OCI-LY1 (cell line): ENCODE data around the gene UQCR10.

Source experiments
- H2AFZ ChIP-seq: fragments of 200-600 bp; sonication (generic), shearing (Covaris generic); 2 replicates; pipeline ENCODE4 v1.6.0; 2014; ENCODE audit warnings: antibody characterized with exemption, mild to moderate bottlenecking, low read length
- H3F3A ChIP-seq: fragments of 200-600 bp; sonication (generic), shearing (Covaris generic); 2 replicates; pipeline ENCODE4 v1.6.0; 2014; ENCODE audit warnings: mild to moderate bottlenecking, antibody characterized with exemption, low read length, moderate library complexity; ENCODE audit not compliant: insufficient read depth
- H3K27ac ChIP-seq: fragments of 200-600 bp; sonication (generic); 2 replicates; pipeline ENCODE4 v1.5.1; 2014; ENCODE audit warnings: low read length, mixed run types, mild to moderate bottlenecking, low read depth; ENCODE audit not compliant: poor library complexity, severe bottlenecking
- H3K27me3 ChIP-seq: fragments of 200-600 bp; sonication (generic); 2 replicates; pipeline ENCODE4 v1.6.0; 2014; ENCODE audit warnings: antibody characterized with exemption, mild to moderate bottlenecking, low read length, moderate library complexity; ENCODE audit not compliant: insufficient read depth
- H3K36me3 ChIP-seq: fragments of 200-600 bp; sonication (generic); 2 replicates; pipeline ENCODE4 v1.6.1; 2014; ENCODE audit warnings: mild to moderate bottlenecking, antibody characterized with exemption, low read length, moderate library complexity, mixed read lengths; ENCODE audit not compliant: insufficient read depth
- H3K4me1 ChIP-seq: fragments of 200-600 bp; sonication (generic); 2 replicates; pipeline ENCODE4 v1.5.1; 2014; ENCODE audit warnings: mild to moderate bottlenecking, low read length, moderate library complexity; ENCODE audit not compliant: insufficient read depth, severe bottlenecking
- H3K4me2 ChIP-seq: fragments of 200-600 bp; sonication (generic), shearing (Covaris generic); 2 replicates; pipeline ENCODE4 v1.6.1; 2014; ENCODE audit warnings: low read length
- H3K4me3 ChIP-seq: fragments of 200-600 bp; sonication (generic); 2 replicates; pipeline ENCODE4 v1.5.1; 2014; ENCODE audit warnings: low read length, low read depth, mild to moderate bottlenecking, mixed read lengths; ENCODE audit not compliant: poor library complexity, severe bottlenecking
- H3K79me2 ChIP-seq: fragments of 200-600 bp; shearing (Covaris generic); 2 replicates; pipeline ENCODE4 v1.6.1; 2016; ENCODE audit warnings: mixed run types, low read length, mixed read lengths; ENCODE audit not compliant: insufficient read depth
- H3K9ac ChIP-seq: fragments of 200-600 bp; sonication (generic), shearing (Covaris generic); 2 replicates; pipeline ENCODE4 v1.6.1; 2014; ENCODE audit warnings: mild to moderate bottlenecking, low read length, mixed read lengths
- H3K9me2 ChIP-seq: fragments of 200-600 bp; sonication (generic), shearing (Covaris generic); 2 replicates; pipeline ENCODE4 v1.6.1; 2014; ENCODE audit warnings: low read depth, mild to moderate bottlenecking, low read length, mixed read lengths
- H3K9me3 ChIP-seq: fragments of 200-600 bp; shearing (Covaris generic); 2 replicates; pipeline ENCODE4 v1.6.1; 2014; ENCODE audit warnings: low read length, mixed read lengths
- H4K20me1 ChIP-seq: fragments of 200-600 bp; sonication (generic), shearing (Covaris generic); 2 replicates; pipeline ENCODE4 v1.6.0; 2016; ENCODE audit warnings: mild to moderate bottlenecking, low read length; ENCODE audit not compliant: insufficient read depth
- CTCF ChIP-seq: fragments of 200-600 bp; sonication (generic), shearing (Covaris generic); IDR thresholded peaks from 2 replicates; pipeline ENCODE4 v1.5.1; 2017; ENCODE audit warnings: mild to moderate bottlenecking, antibody characterized with exemption, low read length, moderate library complexity, mixed read lengths
- EZH2 ChIP-seq: fragments of 200-600 bp; sonication (generic), shearing (Covaris generic); IDR thresholded peaks from 2 replicates; pipeline ENCODE4 v1.8.0; 2017; ENCODE audit warnings: borderline replicate concordance, mixed run types, mild to moderate bottlenecking, antibody characterized with exemption, low read length, moderate library complexity, mixed read lengths

UQCR10 gene

GRCh38 chr22:29814003-29814402 lies 46.8 kb downstream of the UQCR10 start:
- no peak overlapping the region for H3K27ac ChIP-seq
- no peak for TF ChIP-seq EZH2
- TF ChIP-seq CTCF: no peak

DNA sequence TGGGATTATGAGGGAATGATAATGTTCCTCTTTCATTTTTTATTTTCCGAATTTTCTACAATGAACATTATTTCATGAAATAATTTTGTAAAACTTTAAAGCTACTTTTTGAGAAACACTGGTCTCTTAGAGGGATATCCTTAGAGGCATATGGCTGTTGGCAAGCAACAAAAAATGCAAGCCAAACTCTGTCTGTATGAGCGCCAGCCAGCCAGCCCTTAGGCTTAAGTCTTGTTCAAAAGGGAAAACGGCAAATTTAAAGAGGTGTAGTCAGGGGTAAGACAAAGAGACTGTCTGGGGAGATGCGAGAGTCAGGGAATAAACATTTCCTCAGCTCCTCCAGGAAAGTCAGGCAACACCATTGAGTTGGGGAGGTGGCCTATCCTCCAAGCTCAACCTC lies 48.4 kb downstream of the UQCR10 start:
- Histone ChIP-seq H3K79me2 (no peaks in the 10 kb centered on the region), H4K20me1 (no peaks in the 10 kb centered on the region), H3K4me1 (no peaks in the 10 kb centered on the region), H3K27me3 (no peaks in the 10 kb centered on the region), H3K4me2 (no peak overlapping the region), H3K4me3 (no peak overlapping the region), H3K9ac (no peak overlapping the region), H3K27ac (no peak overlapping the region), H3F3A (no peaks in the 10 kb centered on the region), H3K36me3 (peaks cover 90% of the 10 kb centered on the region), H2AFZ (no peak overlapping the region), H3K9me3 (no peaks in the 10 kb centered on the region), H3K9me2 (no peaks in the 10 kb centered on the region)
- TF ChIP-seq EZH2: no peak
- TF ChIP-seq CTCF: no peak

More at GRCh38 chr22:29814003-29814402, 46.8 kb downstream of the UQCR10 start:
- Histone ChIP-seq H3K4me1 (no peaks in the 10 kb centered on the region), H3K36me3 (peaks cover 88% of the 10 kb centered on the region), H2AFZ (no peak overlapping the region), H3K27me3 (no peaks in the 10 kb centered on the region), H3K4me2 (no peak overlapping the region), H4K20me1 (no peaks in the 10 kb centered on the region), H3K4me3 (no peak overlapping the region), H3F3A (no peaks in the 10 kb centered on the region), H3K79me2 (no peaks in the 10 kb centered on the region), H3K9me3 (no peaks in the 10 kb centered on the region), H3K9ac (no peak overlapping the region), H3K9me2 (no peaks in the 10 kb centered on the region)

- Histone ChIP-seq H2AFZ (no peak overlapping the region), H4K20me1 (no peaks in the 10 kb centered on the region), H3K4me1 (no peaks in the 10 kb centered on the region), H3K9ac (no peak overlapping the region), H3K36me3 (peaks cover 89% of the 10 kb centered on the region), H3K9me3 (no peaks in the 10 kb centered on the region), H3K4me3 (no peak overlapping the region), H3F3A (no peaks in the 10 kb centered on the region), H3K27ac (no peak overlapping the region), H3K79me2 (no peaks in the 10 kb centered on the region), H3K9me2 (no peaks in the 10 kb centered on the region), H3K27me3 (no peaks in the 10 kb centered on the region), H3K4me2 (no peak overlapping the region)
- TF ChIP-seq CTCF (no peak), EZH2 (no peak)
Observed at GRCh38 chr22:29816128-29816527, 49.0 kb downstream of the UQCR10 start.
